Measurements from ENCODE around the gene DSCAML1. TPM values are rescaled to one million over a fixed set of nuclear protein-coding genes. Genes with fewer than 3 reads are reported as not detected.
"Not testable (repeated sequence)": the region's sequence is repeated elsewhere in the genome, so short reads cannot be mapped to it uniquely, and the experiment has no call there.

Gene DSCAML1
- total and polyA plus RNA-seq, 4 donors = 0.18 to 1.5 (median 1.1) TPM

DNA sequence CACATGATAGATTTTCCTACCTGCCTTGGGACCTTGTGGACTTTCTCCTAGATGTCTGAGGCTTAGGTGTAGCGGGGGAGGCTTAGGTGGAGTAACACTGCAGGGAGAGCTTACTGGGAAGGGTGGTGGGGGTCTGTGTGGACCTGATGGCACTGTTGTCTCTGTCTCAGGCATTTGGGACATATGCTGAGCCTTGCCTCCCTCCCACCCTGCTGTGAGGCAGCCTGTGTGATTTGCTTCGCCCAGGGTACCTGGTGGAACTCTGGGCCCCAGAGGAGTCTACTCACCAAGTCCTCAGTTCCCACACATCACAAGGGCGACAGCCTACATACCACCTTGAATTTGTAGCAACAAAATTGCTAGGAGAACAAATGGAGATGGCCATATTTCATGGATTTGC, 388.7 kb downstream of the DSCAML1 start:
- whole genome bisulfite sequencing, 2 donors = 97 to 99% methylated on average over 3 of the region's 3 CpGs
- Histone ChIP-seq H3K9ac (ENCODE audit: insufficient read depth in 1 of 2, low read length in 2 of 2) (no peak overlapping the region), H3K27ac (ENCODE audit: low read depth in 1 of 2, low read length in 1 of 2) (no peak overlapping the region), H3K9me3 (ENCODE audit: control insufficient read depth in 4 of 4, insufficient read depth in 3 of 4, low read length in 3 of 4) (peaks cover 0 to 4% (median 0%) of the 10 kb centered on the region in 4 donors), H3K4me3 (no peak overlapping the region), H3K4me1 (ENCODE audit: control insufficient read depth in 5 of 5, insufficient read depth in 5 of 5, low read length in 5 of 5) (no peaks in the 10 kb centered on the region), H3K36me3 (ENCODE audit: control insufficient read depth in 4 of 4, insufficient read depth in 4 of 4, low read length in 4 of 4) (peaks cover 3 to 41% (median 16%) of the 10 kb centered on the region in 4 donors), H3K27me3 (ENCODE audit: control insufficient read depth in 3 of 3, insufficient read depth in 3 of 3, low read length in 2 of 3) (no peaks in the 10 kb centered on the region)
- no peak for TF ChIP-seq CTCF (IDR thresholded peaks at IDR 0.05; ENCODE audit: control extremely low read depth, extremely low read depth)
- DNase-seq (no peak), ATAC-seq (ENCODE audit: insufficient read depth, low FRiP score) (no peak)

GRCh38 chr11:117407016-117407415, 390.0 kb downstream of the DSCAML1 start:
- H3K9ac ChIP-seq (ENCODE audit: insufficient read depth in 1 of 2, low read length in 2 of 2) = no peak overlapping the region
- H3K27ac ChIP-seq (ENCODE audit: low read depth in 1 of 2, low read length in 1 of 2) = no peak overlapping the region
- H3K4me1 ChIP-seq (ENCODE audit: control insufficient read depth in 5 of 5, insufficient read depth in 5 of 5, low read length in 5 of 5) = no peaks in the 10 kb centered on the region
- 97 to 100% methylated on average over 6 of the region's 6 CpGs for WGBS, 2 donors
- H3K4me3 ChIP-seq = no peak overlapping the region
- ATAC-seq (ENCODE audit: insufficient read depth, low FRiP score) (no peak), DNase-seq (no peak)
- peaks cover 3 to 36% (median 17%) of the 10 kb centered on the region in 4 donors for H3K36me3 ChIP-seq (ENCODE audit: control insufficient read depth in 4 of 4, insufficient read depth in 4 of 4, low read length in 4 of 4)
- no peak for TF ChIP-seq CTCF (IDR thresholded peaks at IDR 0.05; ENCODE audit: control extremely low read depth, extremely low read depth)
- peaks cover 0 to 4% (median 0%) of the 10 kb centered on the region in 4 donors for H3K9me3 ChIP-seq (ENCODE audit: control insufficient read depth in 4 of 4, insufficient read depth in 3 of 4, low read length in 3 of 4)
- H3K27me3 ChIP-seq (ENCODE audit: control insufficient read depth in 3 of 3, insufficient read depth in 3 of 3, low read length in 2 of 3) = no peaks in the 10 kb centered on the region

- H3K9me3 ChIP-seq (ENCODE audit: control insufficient read depth in 4 of 4, insufficient read depth in 3 of 4, low read length in 3 of 4); H3K27me3 ChIP-seq (ENCODE audit: control insufficient read depth in 3 of 3, insufficient read depth in 3 of 3, low read length in 2 of 3); H3K27ac ChIP-seq (ENCODE audit: low read depth in 1 of 2, low read length in 1 of 2); ATAC-seq (ENCODE audit: insufficient read depth, low FRiP score); H3K4me1 ChIP-seq (ENCODE audit: control insufficient read depth in 5 of 5, insufficient read depth in 5 of 5, low read length in 5 of 5); H3K9ac ChIP-seq (ENCODE audit: insufficient read depth in 1 of 2, low read length in 2 of 2); DNase-seq; H3K4me3 ChIP-seq: not testable (repeated sequence)
- 95% methylated on average over 2 of the region's 2 CpGs for WGBS, 2 donors
- H3K36me3 ChIP-seq (ENCODE audit: control insufficient read depth in 4 of 4, insufficient read depth in 4 of 4, low read length in 4 of 4) = peaks cover 3 to 31% (median 15%) of the 10 kb centered on the region in 4 donors
These were observed 391.1 kb downstream of the DSCAML1 start for GRCh38 chr11:117405898-117406297.

- ATAC-seq (ENCODE audit: insufficient read depth, low FRiP score); H3K27me3 ChIP-seq (ENCODE audit: control insufficient read depth in 3 of 3, insufficient read depth in 3 of 3, low read length in 2 of 3); DNase-seq; H3K9ac ChIP-seq (ENCODE audit: insufficient read depth in 1 of 2, low read length in 2 of 2); H3K4me1 ChIP-seq (ENCODE audit: control insufficient read depth in 5 of 5, insufficient read depth in 5 of 5, low read length in 5 of 5); H3K4me3 ChIP-seq; H3K27ac ChIP-seq (ENCODE audit: low read depth in 1 of 2, low read length in 1 of 2): not testable (repeated sequence)
- Histone ChIP-seq H3K36me3 (ENCODE audit: control insufficient read depth in 4 of 4, insufficient read depth in 4 of 4, low read length in 4 of 4) (peaks cover 6 to 38% (median 25%) of the 10 kb centered on the region in 4 donors), H3K9me3 (ENCODE audit: control insufficient read depth in 4 of 4, insufficient read depth in 3 of 4, low read length in 3 of 4) (peaks cover 0 to 15% (median 3%) of the 10 kb centered on the region in 4 donors)
- WGBS, 2 donors = 96 to 99% methylated on average over 2 of the region's 2 CpGs
These were observed 397.7 kb downstream of the DSCAML1 start for GRCh38 chr11:117399100-117399840.

GRCh38 chr11:117398618-117399017, 398.4 kb downstream of the DSCAML1 start:
- not testable (repeated sequence) for H3K4me1 ChIP-seq (ENCODE audit: control insufficient read depth in 5 of 5, insufficient read depth in 5 of 5, low read length in 5 of 5); H3K9ac ChIP-seq (ENCODE audit: insufficient read depth in 1 of 2, low read length in 2 of 2); H3K4me3 ChIP-seq; H3K27me3 ChIP-seq (ENCODE audit: control insufficient read depth in 3 of 3, insufficient read depth in 3 of 3, low read length in 2 of 3); H3K27ac ChIP-seq (ENCODE audit: low read depth in 1 of 2, low read length in 1 of 2); ATAC-seq (ENCODE audit: insufficient read depth, low FRiP score); DNase-seq
- Histone ChIP-seq H3K36me3 (ENCODE audit: control insufficient read depth in 4 of 4, insufficient read depth in 4 of 4, low read length in 4 of 4) (peaks cover 6 to 44% (median 27%) of the 10 kb centered on the region in 4 donors), H3K9me3 (ENCODE audit: control insufficient read depth in 4 of 4, insufficient read depth in 3 of 4, low read length in 3 of 4) (peaks cover 0 to 15% (median 3%) of the 10 kb centered on the region in 4 donors)
- 98 to 100% methylated on average over 2 of the region's 2 CpGs for WGBS, 2 donors
